HG02970 (cell line): ENCODE results near the gene SMCHD1.

ENCODE experiments used
- ATAC-seq: cut with Tn5 transposase; IDR thresholded peaks from one replicate; pipeline ENCODE4 v1.9.1; 2021; ENCODE audit warnings: mild to moderate bottlenecking, moderate library complexity, moderate number of reproducible peaks; ENCODE audit not compliant: unreplicated experiment, low FRiP score

SMCHD1 gene

GRCh38 chr18:2655178-2655953, at the start of gene SMCHD1:
Gene SMCHD1 (plus strand): TSS chr18:2655726. CDS start chr18:2656076, 350 bp downstream.
- peak; percentile 73 for ATAC-seq

- no peak for ATAC-seq
Observed at GRCh38 chr18:2606335-2606734, 49.2 kb upstream of the SMCHD1 start.

GRCh38 chr18:2609604-2610003, 45.9 kb upstream of the SMCHD1 start:
- ATAC-seq: no peak

- no peak for ATAC-seq
Observed at GRCh38 chr18:2610549-2610948, 45.0 kb upstream of the SMCHD1 start.

GRCh38 chr18:2612996-2613395, 42.5 kb upstream of the SMCHD1 start:
- ATAC-seq: no peak

- ATAC-seq: no peak
Observed at GRCh38 chr18:2617401-2617998, 38.0 kb upstream of the SMCHD1 start.

GRCh38 chr18:2618009-2618408, 37.5 kb upstream of the SMCHD1 start:
- no peak for ATAC-seq

- no peak for ATAC-seq
Observed at GRCh38 chr18:2625217-2625616, 30.3 kb upstream of the SMCHD1 start.

- peak; percentile 84 for ATAC-seq
Observed at GRCh38 chr18:2627821-2628276, 27.7 kb upstream of the SMCHD1 start.

- ATAC-seq: no peak
Observed at GRCh38 chr18:2629003-2629402, 26.5 kb upstream of the SMCHD1 start.

- ATAC-seq: no peak
Observed at GRCh38 chr18:2635586-2635985, 19.9 kb upstream of the SMCHD1 start.

GRCh38 chr18:2636126-2636631, 19.3 kb upstream of the SMCHD1 start:
- ATAC-seq: no peak

GRCh38 chr18:2641638-2642037, 13.9 kb upstream of the SMCHD1 start:
- ATAC-seq: peak; percentile 59

- no peak for ATAC-seq
Observed at GRCh38 chr18:2642771-2643170, 12.8 kb upstream of the SMCHD1 start.

GRCh38 chr18:2644535-2644934, 11.0 kb upstream of the SMCHD1 start:
- no peak for ATAC-seq

- no peak for ATAC-seq
Observed at GRCh38 chr18:2651981-2652380, 3.5 kb upstream of the SMCHD1 start.

GRCh38 chr18:2653467-2653866, 2.1 kb upstream of the SMCHD1 start:
- no peak for ATAC-seq

GRCh38 chr18:2654169-2654927, 1.2 kb upstream of the SMCHD1 start:
- ATAC-seq: no peak

- peak; percentile 32 for ATAC-seq
Observed at GRCh38 chr18:2654928-2655177, 673 bp upstream of the SMCHD1 start.

GRCh38 chr18:2655954-2656236, 369 bp downstream of the SMCHD1 start:
- ATAC-seq: no peak

- peak; percentile 5 for ATAC-seq
Observed at GRCh38 chr18:2656237-2656980, 883 bp downstream of the SMCHD1 start.
